Neural progenitor cell (in vitro differentiated cells): Measurements from ENCODE around the gene COL4A3. TPM values are rescaled to one million over a fixed set of nuclear protein-coding genes. Genes with fewer than 3 reads are reported as not detected.

Experiments used
- DNase-seq: peaks from one replicate; pipeline ENCODE4 v3.0.0-alpha.2; 2016; ENCODE audit warnings: low spot score
- H2AFZ ChIP-seq: fragments of 200-600 bp; sonication (generic); replicated peaks from 2 replicates; pipeline ENCODE4 v1.6.1; 2016; ENCODE audit warnings: antibody characterized with exemption
- H3F3A ChIP-seq: fragments of 200-600 bp; sonication (generic); 2 replicates; pipeline ENCODE4 v1.6.1; 2016; ENCODE audit warnings: antibody characterized with exemption, low read depth
- H3K27ac ChIP-seq: fragments of 200-600 bp; sonication (generic); 2 replicates; pipeline ENCODE4 v1.5.1; 2016; ENCODE audit warnings: mild to moderate bottlenecking
- H3K27me3 ChIP-seq: fragments of 200-600 bp; sonication (generic); 2 replicates; pipeline ENCODE4 v1.6.1; 2016; ENCODE audit warnings: mild to moderate bottlenecking, moderate library complexity
- H3K36me3 ChIP-seq: fragments of 200-600 bp; sonication (generic); 2 replicates; pipeline ENCODE4 v1.5.1; 2016
- H3K4me1 ChIP-seq: fragments of 200-600 bp; sonication (generic); 2 replicates; pipeline ENCODE4 v1.6.1; 2016; ENCODE audit warnings: mixed run types
- H3K4me2 ChIP-seq: fragments of 200-600 bp; sonication (generic); 2 replicates; pipeline ENCODE4 v1.6.1; 2016
- H3K4me3 ChIP-seq: fragments of 200-600 bp; sonication (generic); 2 replicates; pipeline ENCODE4 v1.5.1; 2016
- H3K79me2 ChIP-seq: fragments of 200-600 bp; sonication (generic); 2 replicates; pipeline ENCODE4 v1.6.1; 2016; ENCODE audit warnings: low read depth
- H3K9ac ChIP-seq: fragments of 200-600 bp; sonication (generic); 2 replicates; pipeline ENCODE4 v1.6.1; 2016
- H3K9me3 ChIP-seq: fragments of 200-600 bp; sonication (generic); 2 replicates; pipeline ENCODE4 v1.5.1; 2016; ENCODE audit warnings: low read depth
- H4K20me1 ChIP-seq: fragments of 200-600 bp; sonication (generic); 2 replicates; pipeline ENCODE4 v1.6.1; 2016; ENCODE audit warnings: low read depth
- H3K27ac Mint-ChIP-seq: 3 replicates; pipeline ENCODE4 v1.8.0; 2021; ENCODE audit warnings: mixed read lengths
- H3K27me3 Mint-ChIP-seq: 2 replicates; pipeline ENCODE4 v1.8.0; 2022; ENCODE audit warnings: low read depth, mild to moderate bottlenecking, inconsistent platforms, moderate library complexity, mixed read lengths; ENCODE audit not compliant: insufficient read depth
- H3K36me3 Mint-ChIP-seq: 3 replicates; pipeline ENCODE4 v1.8.0; 2021; ENCODE audit warnings: mixed read lengths
- H3K4me1 Mint-ChIP-seq: 3 replicates; pipeline ENCODE4 v1.8.0; 2021; ENCODE audit warnings: mixed read lengths
- H3K4me3 Mint-ChIP-seq: 3 replicates; pipeline ENCODE4 v1.8.0; 2021; ENCODE audit warnings: mild to moderate bottlenecking, moderate library complexity, mixed read lengths
- H3K9me3 Mint-ChIP-seq: 3 replicates; pipeline ENCODE4 v1.8.0; 2020; ENCODE audit warnings: mixed read lengths
- EZH2phosphoT487 ChIP-seq: fragments of 200-600 bp; sonication (generic); IDR thresholded peaks from 2 replicates; pipeline ENCODE4 v1.6.1; 2017; ENCODE audit warnings: antibody characterized with exemption
- total RNA-seq: library from RNA; depleted of rRNA; stranded (reverse); fragments of >200 nt; gene quantifications from 2 replicates; pipeline ENCODE4 v1.2.3, GENCODE V29; 2015; ENCODE audit warnings: low replicate concordance
- TF ChIP-seq, protein P1 (sequence below): fragments of 200-600 bp; sonication (generic); IDR thresholded peaks from 2 replicates; pipeline ENCODE4 v1.5.1; 2017; ENCODE audit warnings: antibody characterized with exemption, mild to moderate bottlenecking

COL4A3 gene
- total RNA-seq, 1 donor from 2014 or later = not detected

GRCh38 chr2:227363756-227364155 lies 199.3 kb downstream of the COL4A3 start:
- Histone ChIP-seq H3K4me1 (no peaks in the 10 kb centered on the region), H2AFZ (no peak overlapping the region), H3K79me2 (no peaks in the 10 kb centered on the region), H3K27ac (no peak overlapping the region), H3F3A (no peaks in the 10 kb centered on the region), H3K36me3 (no peaks in the 10 kb centered on the region), H3K4me3 (no peak overlapping the region), H3K27me3 (no peaks in the 10 kb centered on the region), H3K9ac (no peak overlapping the region), H3K4me2 (no peak overlapping the region), H4K20me1 (no peaks in the 10 kb centered on the region), H3K9me3 (no peaks in the 10 kb centered on the region)
- peaks cover 4% of the 10 kb centered on the region for H3K27me3 Mint-ChIP-seq
- no peak overlapping the region for H3K27ac Mint-ChIP-seq
- peaks cover 5% of the 10 kb centered on the region for H3K36me3 Mint-ChIP-seq
- no peak for TF ChIP-seq EZH2phosphoT487
- TF ChIP-seq, protein P1, sequence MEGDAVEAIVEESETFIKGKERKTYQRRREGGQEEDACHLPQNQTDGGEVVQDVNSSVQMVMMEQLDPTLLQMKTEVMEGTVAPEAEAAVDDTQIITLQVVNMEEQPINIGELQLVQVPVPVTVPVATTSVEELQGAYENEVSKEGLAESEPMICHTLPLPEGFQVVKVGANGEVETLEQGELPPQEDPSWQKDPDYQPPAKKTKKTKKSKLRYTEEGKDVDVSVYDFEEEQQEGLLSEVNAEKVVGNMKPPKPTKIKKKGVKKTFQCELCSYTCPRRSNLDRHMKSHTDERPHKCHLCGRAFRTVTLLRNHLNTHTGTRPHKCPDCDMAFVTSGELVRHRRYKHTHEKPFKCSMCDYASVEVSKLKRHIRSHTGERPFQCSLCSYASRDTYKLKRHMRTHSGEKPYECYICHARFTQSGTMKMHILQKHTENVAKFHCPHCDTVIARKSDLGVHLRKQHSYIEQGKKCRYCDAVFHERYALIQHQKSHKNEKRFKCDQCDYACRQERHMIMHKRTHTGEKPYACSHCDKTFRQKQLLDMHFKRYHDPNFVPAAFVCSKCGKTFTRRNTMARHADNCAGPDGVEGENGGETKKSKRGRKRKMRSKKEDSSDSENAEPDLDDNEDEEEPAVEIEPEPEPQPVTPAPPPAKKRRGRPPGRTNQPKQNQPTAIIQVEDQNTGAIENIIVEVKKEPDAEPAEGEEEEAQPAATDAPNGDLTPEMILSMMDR = peak; percentile 44
- no peak for DNase-seq
- H3K9me3 Mint-ChIP-seq = no peaks in the 10 kb centered on the region
- no peaks in the 10 kb centered on the region for H3K4me1 Mint-ChIP-seq
- H3K4me3 Mint-ChIP-seq = no peak overlapping the region

Other genes with a start within 250 kb of the COL4A3 start
- gene COL4A4, start 419 bp upstream of the COL4A3 start, total RNA-seq = 0.60 and 0.62 TPM in 2 replicates
- gene MFF, start 160.6 kb downstream of the COL4A3 start, total RNA-seq = 118 and 159 TPM in 2 replicates
- gene TM4SF20, start 214.7 kb downstream of the COL4A3 start, total RNA-seq = not detected in 2 replicates
- not detected in 2 replicates for gene SCYGR1, start 223.3 kb downstream of the COL4A3 start, total RNA-seq